ENCODE measurements around the gene PIP5K1B.

GRCh38 chr9:68747043-68747533, 42.0 kb downstream of the PIP5K1B start:
- no peak for TF ChIP-seq TEAD4 (CRISPR knock-in tag; IDR thresholded peaks at IDR 0.05)
- no peak for TF ChIP-seq FOXJ3 (CRISPR knock-in tag; IDR thresholded peaks at IDR 0.05; ENCODE audit: borderline replicate concordance)
- TF ChIP-seq NR3C1 (CRISPR knock-in tag; conservative IDR thresholded peaks at IDR 0.05; ENCODE audit: low read depth), result no peak

Data from WTC11 (cell line).